ENCODE data around the gene B9D1.

Gene B9D1

GRCh38 chr17:19372011-19372370 lies 9.5 kb upstream of the B9D1 start:
- TF ChIP-seq CTCF (IDR thresholded peaks at IDR 0.05; ENCODE audit: low read depth, low read length), result no peak

GRCh38 chr17:19371259-19372010 lies 8.9 kb upstream of the B9D1 start:
- no peak for DNase-seq (ENCODE audit: extremely low read depth, low read depth)
- TF ChIP-seq CTCF (IDR thresholded peaks at IDR 0.05; ENCODE audit: low read depth, low read length), result no peak

More at GRCh38 chr17:19372011-19372370, 9.5 kb upstream of the B9D1 start:
- no peak for DNase-seq (ENCODE audit: extremely low read depth, low read depth)

- no peak for DNase-seq (ENCODE audit: extremely low read depth, low read depth)
- no peak for TF ChIP-seq CTCF (IDR thresholded peaks at IDR 0.05; ENCODE audit: low read depth, low read length)
Observed at GRCh38 chr17:19370493-19370960, 8.0 kb upstream of the B9D1 start.

GRCh38 chr17:19369846-19370492 lies 7.4 kb upstream of the B9D1 start:
- no peak for TF ChIP-seq CTCF (IDR thresholded peaks at IDR 0.05; ENCODE audit: low read depth, low read length)
- DNase-seq (ENCODE audit: extremely low read depth, low read depth), result no peak

- TF ChIP-seq CTCF (IDR thresholded peaks at IDR 0.05; ENCODE audit: low read depth, low read length), result no peak
- DNase-seq (ENCODE audit: extremely low read depth, low read depth), result no peak
Observed at GRCh38 chr17:19369107-19369778, 6.7 kb upstream of the B9D1 start.

- no peak for DNase-seq (ENCODE audit: extremely low read depth, low read depth)
- no peak for TF ChIP-seq CTCF (IDR thresholded peaks at IDR 0.05; ENCODE audit: low read depth, low read length)
Observed at GRCh38 chr17:19368229-19368628, 5.7 kb upstream of the B9D1 start.

GRCh38 chr17:19366637-19366972 lies 4.1 kb upstream of the B9D1 start:
- TF ChIP-seq CTCF (IDR thresholded peaks at IDR 0.05; ENCODE audit: low read depth, low read length), result no peak
- DNase-seq (ENCODE audit: extremely low read depth, low read depth), result no peak

Data from AG09319 (cell line).